GM21528 (cell line): ENCODE results near the gene TP53AIP1.

ENCODE experiments used
- ATAC-seq: cut with Tn5 transposase; IDR thresholded peaks from one replicate; pipeline ENCODE4 v1.9.1; 2021; ENCODE audit warnings: mild to moderate bottlenecking, moderate library complexity; ENCODE audit not compliant: unreplicated experiment, low FRiP score

The TP53AIP1 gene

GRCh38 chr11:128892866-128893565 is 49.7 kb downstream of the TP53AIP1 start:
- ATAC-seq = no peak

GRCh38 chr11:128891913-128892398 is 50.7 kb downstream of the TP53AIP1 start:
- ATAC-seq = no peak

- no peak for ATAC-seq
Measured at GRCh38 chr11:128890543-128891368, 51.9 kb downstream of the TP53AIP1 start, which contains the start of gene KCNJ5. Gene KCNJ5 (plus strand): TSS chr11:128891356. CDS start chr11:128911274, 19,918 bp downstream.

GRCh38 chr11:128890216-128890542 is 52.5 kb downstream of the TP53AIP1 start:
- no peak for ATAC-seq

- ATAC-seq = no peak
Measured at GRCh38 chr11:128889657-128890213, 52.9 kb downstream of the TP53AIP1 start.

GRCh38 chr11:128888034-128888985 is 54.4 kb downstream of the TP53AIP1 start:
- ATAC-seq = no peak

GRCh38 chr11:128886406-128887124 is 56.1 kb downstream of the TP53AIP1 start:
- ATAC-seq = no peak
